NCI-H2227 (cell line): ENCODE data around the gene SLC15A1.

ENCODE experiments used
- DNase-seq: peaks from one replicate; lab custom pipeline; 2025; ENCODE audit not compliant: unreplicated experiment; lab: John Stamatoyannopoulos, UW

SLC15A1 gene

GRCh38 chr13:98707281-98707999, 45.0 kb downstream of the SLC15A1 start:
- DNase-seq = no peak

- no peak for DNase-seq
Measured at GRCh38 chr13:98706446-98707110, 45.9 kb downstream of the SLC15A1 start.

DNA sequence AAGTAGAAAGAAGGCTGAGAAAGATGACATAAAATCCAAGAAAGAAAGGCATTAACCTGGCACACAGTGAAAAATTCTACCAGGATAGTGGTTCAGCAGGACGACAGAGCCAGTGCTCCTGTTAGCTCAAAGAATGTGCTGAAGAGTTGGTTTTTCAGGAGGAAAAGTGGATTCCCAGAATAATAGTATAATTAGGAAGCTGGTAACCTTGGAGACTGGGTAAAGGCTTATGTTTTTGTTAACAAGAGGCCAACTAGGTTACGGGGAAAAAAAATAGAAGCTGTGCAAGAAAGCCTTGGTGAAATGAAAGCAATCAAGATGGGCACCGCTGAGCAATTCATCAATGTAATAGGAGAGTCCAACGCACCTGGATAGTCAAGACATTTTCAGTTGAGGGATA, 54.7 kb downstream of the SLC15A1 start:
- peak; percentile 70 for DNase-seq

GRCh38 chr13:98693756-98694155, 58.7 kb downstream of the SLC15A1 start:
- no peak for DNase-seq

DNA sequence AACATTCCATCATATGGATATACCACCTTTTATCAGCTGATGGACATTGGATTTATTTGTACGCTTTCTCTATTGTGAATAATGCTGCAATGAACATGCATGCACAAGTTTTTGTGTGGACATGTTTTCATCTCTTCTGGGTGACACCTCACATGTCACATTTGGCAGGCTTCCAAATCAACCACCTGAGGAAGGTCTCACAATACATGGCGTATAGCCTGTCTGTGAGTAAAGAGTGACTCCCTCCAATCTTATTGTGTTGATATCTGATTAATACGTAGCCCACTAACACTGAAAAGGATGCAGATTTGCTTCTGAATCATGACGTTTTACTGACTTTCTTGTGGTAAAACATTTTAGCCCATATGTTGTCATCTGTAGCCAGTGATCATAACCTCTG, 61.1 kb downstream of the SLC15A1 start:
- no peak for DNase-seq

GRCh38 chr13:98690348-98691022, 62.0 kb downstream of the SLC15A1 start:
- no peak for DNase-seq

DNA sequence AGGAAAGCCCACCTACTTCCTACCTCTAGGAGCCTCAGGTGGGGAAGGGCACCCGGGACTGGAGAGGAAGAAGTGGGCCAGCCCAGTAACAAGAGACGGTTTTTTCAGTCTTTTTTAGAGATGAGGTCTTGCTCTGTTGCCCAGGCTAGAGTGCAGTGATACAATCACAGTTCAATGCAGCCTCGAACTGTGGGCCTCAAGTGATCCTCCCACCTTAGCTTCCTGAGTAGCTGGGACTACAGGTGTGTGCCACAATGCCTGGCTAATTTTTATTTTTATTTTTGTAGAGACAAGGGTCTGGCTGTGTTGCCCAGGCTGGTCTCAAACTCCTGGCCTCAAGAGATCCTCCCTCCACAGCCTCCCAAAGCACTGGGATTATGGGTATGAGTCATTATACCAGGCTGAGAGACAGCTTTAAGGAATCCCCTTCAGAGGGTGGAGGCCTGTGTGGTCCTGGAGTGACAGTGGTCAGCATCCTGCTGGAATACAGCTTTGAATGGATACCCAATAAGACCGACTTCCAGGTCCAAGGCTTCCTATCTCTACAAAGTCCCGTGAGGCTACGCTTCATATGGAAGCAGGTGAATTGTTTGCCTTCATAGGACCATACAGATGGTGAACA, 63.0 kb downstream of the SLC15A1 start:
- DNase-seq = no peak

GRCh38 chr13:98688373-98688772, 64.1 kb downstream of the SLC15A1 start:
- DNase-seq = no peak

- no peak for DNase-seq
Measured at GRCh38 chr13:98687319-98687718, 65.2 kb downstream of the SLC15A1 start.

DNA sequence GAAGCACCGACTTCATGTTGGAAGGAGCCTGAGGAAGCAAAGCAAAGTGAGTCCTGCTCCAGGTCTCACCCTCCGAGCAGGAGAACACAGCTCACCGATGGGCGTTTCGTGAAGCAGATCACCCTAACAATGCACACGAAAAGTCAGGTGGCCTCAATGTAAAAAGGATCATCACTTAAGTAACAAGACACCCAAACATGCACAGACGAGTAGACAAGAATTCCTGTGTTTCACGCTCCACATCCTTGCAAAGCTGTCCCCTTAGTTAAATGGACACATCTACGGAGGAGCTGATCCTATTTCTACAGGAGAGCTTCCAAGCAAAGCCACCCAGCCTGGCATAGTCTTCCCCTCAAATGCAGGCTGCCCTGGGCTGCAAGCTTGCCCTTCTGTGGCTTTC, 66.2 kb downstream of the SLC15A1 start:
- DNase-seq = no peak

DNA sequence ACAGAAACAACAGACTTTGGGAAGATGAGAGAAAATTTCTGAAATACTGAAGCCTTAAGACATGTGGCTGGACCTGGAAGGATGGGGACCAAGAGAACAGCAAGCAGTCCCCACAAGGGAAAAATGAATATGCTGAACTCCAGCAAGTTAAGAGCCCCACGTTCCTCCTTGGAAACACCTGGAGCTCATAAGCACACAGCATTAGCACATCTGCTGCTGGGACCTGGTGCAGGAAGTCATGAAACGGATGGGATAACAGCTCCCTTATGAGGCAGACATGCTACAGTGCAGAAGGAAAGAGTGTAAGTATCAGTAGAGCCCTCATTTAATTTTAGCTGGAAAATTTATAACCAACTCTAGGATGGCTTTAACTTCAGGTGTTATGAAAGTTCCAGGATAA, 67.3 kb downstream of the SLC15A1 start:
- no peak for DNase-seq

DNA sequence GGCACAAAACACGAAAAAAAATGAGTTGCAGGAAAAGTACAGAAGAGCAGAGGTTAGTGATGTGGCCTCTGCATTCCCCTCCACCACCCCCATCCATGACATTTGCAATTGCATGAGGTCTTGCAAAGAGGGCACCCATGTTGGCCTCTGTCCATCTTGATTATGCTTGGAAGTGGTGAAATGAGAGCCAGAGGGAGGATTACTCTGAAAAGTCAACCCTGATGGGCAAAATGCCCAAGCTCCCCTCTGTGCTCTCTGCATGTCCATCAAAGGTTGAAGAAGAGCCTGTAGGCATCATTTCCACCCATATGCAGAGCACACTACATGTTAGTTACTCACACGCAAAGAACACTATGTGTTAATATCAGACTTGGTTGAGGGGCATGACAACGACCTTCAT, 71.4 kb downstream of the SLC15A1 start:
- no peak for DNase-seq

DNA sequence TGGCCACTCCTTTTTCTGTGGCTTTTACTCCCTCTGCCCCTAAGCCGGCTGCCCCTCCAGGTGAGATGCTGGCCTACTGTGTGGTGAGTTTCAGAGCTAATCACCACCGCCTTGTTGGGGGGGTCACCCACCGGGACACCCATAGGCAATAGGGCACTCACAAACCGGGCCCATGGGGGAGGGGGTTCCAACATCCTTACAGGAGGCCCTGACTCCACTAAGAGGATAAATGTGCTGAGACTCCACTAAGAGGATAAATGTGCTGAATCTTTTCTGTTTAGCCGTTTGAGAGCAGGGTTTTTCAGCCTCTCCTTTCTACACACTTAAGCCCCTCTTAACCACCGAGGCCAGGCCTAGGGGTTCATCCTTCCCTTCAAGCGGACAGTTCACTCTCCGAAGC, 73.7 kb downstream of the SLC15A1 start:
- DNase-seq = no peak

DNA sequence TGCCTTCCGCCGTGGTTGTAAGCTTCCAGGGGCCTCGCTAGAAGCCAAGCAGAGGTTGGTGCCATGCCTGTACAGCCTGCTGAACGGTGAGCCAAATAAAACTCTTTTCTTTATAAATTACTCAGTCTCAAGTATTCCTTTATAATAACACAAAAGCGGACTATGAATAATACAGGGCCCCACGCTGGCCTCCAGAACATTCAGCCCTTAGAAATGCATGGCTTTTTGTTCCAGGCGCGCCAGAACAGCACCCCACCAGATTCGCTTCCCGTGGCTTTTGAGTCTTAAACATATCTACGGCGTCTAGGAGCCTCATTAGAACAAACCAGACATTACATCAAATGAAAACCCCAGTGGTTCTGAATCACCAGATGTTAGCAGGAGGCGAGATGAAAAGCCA, 75.1 kb downstream of the SLC15A1 start:
- no peak for DNase-seq

DNA sequence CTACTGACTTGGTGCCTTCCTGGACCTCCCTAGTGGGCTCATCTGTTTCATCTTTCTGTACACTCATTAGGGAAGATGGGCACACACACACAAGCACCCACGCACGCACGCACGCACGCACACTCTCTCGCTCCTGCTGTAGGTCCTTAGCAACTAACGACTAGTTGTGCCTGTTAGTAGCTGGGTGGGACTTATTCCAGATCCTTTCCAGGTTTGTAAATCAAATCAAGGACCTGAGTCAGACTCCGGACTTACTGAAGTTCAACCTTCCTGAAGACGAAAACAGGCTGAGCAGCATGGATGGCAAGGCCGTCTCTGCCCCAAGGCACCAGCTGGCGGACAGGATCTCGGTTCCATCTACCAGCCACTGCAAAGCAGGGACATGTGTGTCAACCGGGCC, 76.2 kb downstream of the SLC15A1 start:
- DNase-seq = no peak

GRCh38 chr13:98675837-98676236, 76.6 kb downstream of the SLC15A1 start:
- DNase-seq = no peak

DNA sequence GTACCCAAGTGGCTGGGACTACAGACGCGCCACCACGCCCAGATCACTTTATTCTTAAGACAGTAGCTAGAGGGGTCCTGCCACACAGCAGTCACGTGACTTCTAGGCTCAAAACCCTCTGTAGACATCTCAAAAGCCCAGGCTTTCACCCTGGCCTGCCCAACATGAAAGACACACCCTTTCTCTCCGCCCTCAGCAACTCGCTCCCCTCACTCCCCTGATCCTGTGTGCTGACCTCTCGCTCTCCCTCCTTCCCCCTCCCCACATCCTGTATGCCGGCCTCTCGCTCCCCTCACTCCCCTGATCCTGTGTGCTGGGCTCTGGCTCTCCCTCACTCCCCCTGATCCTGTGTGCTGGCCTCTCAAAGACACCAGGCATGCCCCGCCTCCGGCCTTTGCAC, 77.4 kb downstream of the SLC15A1 start:
- no peak for DNase-seq

GRCh38 chr13:98672947-98673613, 79.4 kb downstream of the SLC15A1 start:
- peak; percentile 66 for DNase-seq

DNA sequence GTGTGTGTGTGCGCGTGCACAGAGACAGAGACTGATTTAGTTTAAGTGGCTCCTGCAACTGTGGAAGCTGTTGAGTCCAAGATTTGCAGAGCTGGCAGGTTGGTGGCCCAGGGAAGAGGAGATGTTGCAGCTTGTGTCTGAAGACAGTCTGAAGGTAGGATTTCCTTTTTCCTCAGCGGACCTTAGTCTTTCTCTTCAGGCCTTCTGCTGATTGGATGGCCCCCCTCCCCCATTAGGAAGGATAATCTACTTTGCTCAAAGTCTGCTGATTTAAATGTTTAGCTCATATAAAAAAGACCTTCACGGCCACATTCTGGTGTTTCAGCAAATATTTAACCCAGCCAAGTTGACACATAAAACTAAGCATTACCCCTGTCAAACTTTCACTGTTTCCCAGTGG, 84.3 kb downstream of the SLC15A1 start:
- no peak for DNase-seq

DNA sequence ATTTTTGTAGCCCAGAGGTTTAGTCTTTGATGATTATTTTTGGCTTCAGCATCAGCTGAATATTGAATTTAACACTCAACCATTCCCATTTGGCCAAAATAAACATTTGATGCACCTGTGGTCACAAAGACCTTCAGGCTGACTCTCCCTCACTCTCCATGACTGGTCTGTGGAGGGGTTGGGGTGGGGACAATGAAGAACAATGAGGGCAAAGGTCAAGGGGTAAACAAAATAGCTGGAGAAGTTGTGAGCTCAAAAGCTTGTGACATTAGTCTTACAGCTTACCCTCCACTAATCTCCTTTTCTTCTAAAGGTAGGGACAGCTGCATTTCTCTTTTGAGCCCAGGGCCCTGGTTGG, 86.9 kb downstream of the SLC15A1 start:
- no peak for DNase-seq

DNA sequence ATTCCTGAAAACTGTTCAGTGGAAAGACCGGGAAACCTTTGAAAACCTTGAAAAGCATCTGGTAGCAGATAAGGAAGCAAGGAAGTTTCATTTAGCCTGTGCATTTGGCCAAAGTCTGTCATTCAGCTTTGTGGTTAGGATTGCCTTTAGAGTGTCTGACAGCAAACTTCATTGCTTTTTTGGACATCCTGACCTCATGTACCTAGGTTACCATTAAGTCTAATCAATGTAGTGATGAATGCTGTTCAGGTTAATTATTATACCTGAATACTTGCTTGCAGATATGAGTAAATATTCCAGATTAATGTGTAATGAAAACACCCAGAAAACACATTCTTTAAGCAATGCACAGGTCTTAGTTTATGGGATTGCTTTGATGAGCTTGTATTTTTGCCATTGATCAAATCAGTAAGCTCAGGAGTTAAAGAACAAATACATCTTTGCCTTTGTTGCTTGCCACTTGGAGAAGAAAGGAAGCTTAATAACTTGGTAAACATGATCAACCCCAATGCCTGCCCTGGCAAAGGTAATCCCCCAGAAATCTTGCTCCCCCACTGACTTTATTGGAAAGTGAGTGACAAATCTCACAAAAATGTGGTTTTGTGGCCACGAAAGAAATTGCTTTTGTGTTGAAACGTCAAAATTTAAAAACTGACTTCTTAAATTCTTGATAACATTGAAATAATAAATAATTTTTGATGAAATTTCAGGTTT, 87.4 kb downstream of the SLC15A1 start:
- DNase-seq = no peak
